K562 (cell line): ENCODE results near the gene CRIM1. TPM values are rescaled to one million over a fixed set of nuclear protein-coding genes. Genes with fewer than 3 reads are reported as not detected.

Experiments used
- ATAC-seq: fragments of 200-7000 bp; cut with Tn5 transposase; 3 replicates; pipeline ENCODE4 v1.9.1; 2020; ENCODE audit warnings: moderate library complexity
- BruUV-seq: library from RNA; stranded (reverse); fragments of 400-500 nt; replicated peaks from 2 replicates; lab custom pipeline; 2021; lab: Mats Ljungman, UMichigan
- CTCF ChIA-PET: fragments of 300-600 bp; formaldehyde crosslinking; extraction: SDS; loops from one replicate; lab custom pipeline; 2021; ENCODE audit warnings: low intra/inter-chr PET ratio; lab: Yijun Ruan, JAX
- POLR2A ChIA-PET: fragments of 300-600, 350-650 bp; sonication (Branson Sonifier 250); formaldehyde crosslinking; extraction: SDS; loops from one replicate; lab custom pipeline; 2021; ENCODE audit warnings: antibody characterized with exemption, inconsistent platforms; lab: Yijun Ruan, JAX
- DNase-seq, 4 experiments: peaks; one replicate each; pipeline versions ENCODE4 v3.0.0 to v3.0.0-alpha.2; 2011 to 2018; ENCODE audit warnings: low spot score in 3 of 4, mixed read lengths in 3 of 4; ENCODE audit errors: extremely low read depth in 1 of 4
- FAIRE-seq: peaks from 2 replicates; lab custom pipeline; 2011; peaks lifted over from hg19 to GRCh38; lab: Jason Lieb, UNC
- H2AFZ ChIP-seq: 2 replicates; pipeline ENCODE4 v1.6.0; 2011; ENCODE audit warnings: low read depth, low read length, control low read depth, inconsistent platforms
- H3K27ac ChIP-seq: fragments of 200-600 bp; 3 replicates; pipeline ENCODE4 v1.8.0; 2011; ENCODE audit warnings: low read depth, mild to moderate bottlenecking, control low read depth, inconsistent platforms, low read length, moderate library complexity, mixed read lengths; ENCODE audit errors: extremely low read depth
- H3K27me3 ChIP-seq, 2 experiments: fragments of 300-600 bp in 1 of 2; 2 replicates in 1 of 2; 3 replicates in 1 of 2; pipeline versions ENCODE4 v1.6.0 to v1.8.0; 2011; ENCODE audit warnings: inconsistent platforms in 2 of 2, low read length in 2 of 2, mild to moderate bottlenecking in 1 of 2, mixed read lengths in 1 of 2, moderate library complexity in 1 of 2; ENCODE audit not compliant: control insufficient read depth in 2 of 2, insufficient read depth in 2 of 2
- H3K36me3 ChIP-seq: fragments of 300-600 bp; 3 replicates; pipeline ENCODE4 v1.8.0; 2011; ENCODE audit warnings: mild to moderate bottlenecking, low read length, inconsistent platforms; ENCODE audit not compliant: control insufficient read depth, insufficient read depth
- H3K4me1 ChIP-seq, 2 experiments: fragments of 200-600 bp in 1 of 2; replicated peaks in 1 of 2; 2 replicates in 1 of 2; 3 replicates in 1 of 2; pipeline versions ENCODE4 v1.5.1 to v1.8.0; 2011; ENCODE audit warnings: inconsistent platforms in 2 of 2, low read length in 2 of 2, mild to moderate bottlenecking in 1 of 2, mixed read lengths in 1 of 2, moderate library complexity in 1 of 2; ENCODE audit not compliant: control insufficient read depth in 2 of 2, insufficient read depth in 2 of 2
- H3K4me2 ChIP-seq: 2 replicates; pipeline ENCODE4 v1.6.1; 2011; ENCODE audit warnings: low read length, control low read depth, inconsistent platforms, mixed read lengths; ENCODE audit not compliant: insufficient read depth
- H3K4me3 ChIP-seq: fragments of 200-600 bp; sonication (generic), shearing (Covaris generic); 2 replicates; pipeline ENCODE4 v1.5.1; 2016; ENCODE audit warnings: control low read depth, inconsistent platforms
- H3K79me2 ChIP-seq: fragments of 200-600 bp; 3 replicates; pipeline ENCODE4 v1.8.0; 2011; ENCODE audit warnings: low read length, inconsistent platforms; ENCODE audit not compliant: control insufficient read depth, insufficient read depth
- H3K9ac ChIP-seq, 2 experiments: 2 replicates each; pipeline versions ENCODE4 v1.6.0 to v1.6.1; 2011; ENCODE audit warnings: low read depth in 2 of 2, low read length in 2 of 2, control low read depth in 1 of 2, inconsistent platforms in 1 of 2, mild to moderate bottlenecking in 1 of 2, mixed read lengths in 1 of 2; ENCODE audit not compliant: insufficient read depth in 1 of 2
- H3K9me1 ChIP-seq: one replicate; pipeline ENCODE4 v1.6.0; 2011; ENCODE audit warnings: inconsistent platforms, mild to moderate bottlenecking, low read length, moderate library complexity; ENCODE audit not compliant: control insufficient read depth, insufficient read depth
- H3K9me3 ChIP-seq: replicated peaks from 2 replicates; pipeline ENCODE4 v1.5.1; 2011; ENCODE audit warnings: low read depth, low read length, inconsistent platforms; ENCODE audit not compliant: control insufficient read depth, insufficient read depth
- H4K20me1 ChIP-seq: replicated peaks from 2 replicates; pipeline ENCODE4 v1.6.1; 2011; ENCODE audit warnings: low read length, inconsistent platforms, mixed read lengths; ENCODE audit not compliant: control insufficient read depth, insufficient read depth
- CREM ChIP-seq: IDR thresholded peaks from 2 replicates; pipeline ENCODE4 v1.6.1; 2014; ENCODE audit warnings: antibody characterized with exemption, low read depth
- DIDO1 ChIP-seq: fragments of 450-650 bp; IDR thresholded peaks from 2 replicates; pipeline ENCODE4 v1.6.1; 2016; ENCODE audit warnings: low read depth, missing biosample characterization, missing genetic modification characterization
- KAT2B ChIP-seq: IDR thresholded peaks from one replicate; pipeline ENCODE4 v1.6.1; 2012; ENCODE audit warnings: low read depth, mild to moderate bottlenecking, control low read depth, inconsistent platforms, low read length, moderate library complexity
- KDM4B ChIP-seq, 2 experiments: fragments of 450-650 bp in 1 of 2; sonication (generic) in 1 of 2; IDR thresholded peaks; 2 replicates each; pipeline ENCODE4 v1.6.1; 2016 to 2017; ENCODE audit warnings: borderline replicate concordance in 2 of 2, antibody characterized with exemption in 1 of 2, low read depth in 1 of 2, mild to moderate bottlenecking in 1 of 2
- MTA3 ChIP-seq: fragments of 450-650 bp; formaldehyde crosslinking; IDR thresholded peaks from 2 replicates; pipeline ENCODE4 v1.6.1; 2017; ENCODE audit warnings: mild to moderate bottlenecking, borderline replicate concordance
- NFATC3 ChIP-seq: fragments of 450-650 bp; IDR thresholded peaks from 2 replicates; pipeline ENCODE4 v1.6.1; 2017; ENCODE audit warnings: mild to moderate bottlenecking
- RBM25 ChIP-seq: fragments of 200-400 bp; formaldehyde crosslinking; IDR thresholded peaks from 2 replicates; pipeline ENCODE4 v1.6.1; 2018; ENCODE audit warnings: low read length, low read depth, moderate library complexity; ENCODE audit not compliant: severe bottlenecking
- ZNF511 ChIP-seq: sonication (generic); formaldehyde crosslinking; IDR thresholded peaks from 2 replicates; pipeline ENCODE4 v1.8.0; 2022; ENCODE audit warnings: mild to moderate bottlenecking, missing genetic modification reagents
- ZNF75A ChIP-seq: fragments of 450-650 bp; formaldehyde crosslinking; IDR thresholded peaks from 2 replicates; pipeline ENCODE4 v1.4.0; 2020; ENCODE audit warnings: mild to moderate bottlenecking
- WGBS: fragments of 100-300 bp; shearing (Covaris generic); methylation state at CpG from one replicate; pipeline ENCODE4 v1.1.6; 2016; ENCODE audit warnings: low coverage, mixed read lengths; ENCODE audit not compliant: insufficient coverage; ENCODE audit errors: missing lambda C conversion rate; 5-methylcytosine and 5-hydroxymethylcytosine counted together
- in situ Hi-C: fragments of 300-500 bp; cut with MboI; formaldehyde crosslinking; loops from 4 replicates; pipeline ENCODE4 v1.15.0; 2018; ENCODE audit warnings: inconsistent platforms, mixed read lengths
- intact Hi-C: fragments of 100-400 bp; cut with micrococcal nuclease; formaldehyde crosslinking; loops from 2 replicates; pipeline ENCODE4 v1.14.2; 2022
- polyA plus RNA-seq, 8 experiments: library from polyadenylated mRNA; depleted of rRNA in 4 of 8; stranded (reverse) in 5 of 8; unstranded in 3 of 8; fragments of >200 nt; fragmentation: Nextera tagmentation in 2 of 8; fragmentation: Illumina TruSeq in 1 of 8; extraction: Ambion mirVana in 2 of 8; extraction: Trizol in 1 of 8; gene quantifications; 2 replicates each; pipeline versions ENCODE4 v1.2.1 to v1.2.3, GENCODE V29; 2011 to 2014; ENCODE audit warnings: inconsistent platforms in 1 of 8, missing spikeins in 1 of 8
- total RNA-seq, 7 experiments: library from RNA; depleted of rRNA in 6 of 7; stranded (reverse); fragments of >200 nt in 6 of 7; fragmentation: Illumina TruSeq in 2 of 7; extraction: Trizol in 2 of 7; gene quantifications; 2 replicates each; pipeline versions ENCODE4 v1.2.1 to v1.2.3, GENCODE V29; 2011 to 2021; ENCODE audit warnings: low replicate concordance in 1 of 7
- TF ChIP-seq, protein P1 (sequence below): fragments of 200-800 bp; sonication (Bioruptor generic); IDR thresholded peaks from 2 replicates; pipeline ENCODE4 v1.6.1; 2016; ENCODE audit warnings: missing genetic modification characterization, missing compliant biosample characterization

The CRIM1 gene
- total and polyA plus RNA-seq, 9 of the 15 experiments (the other 6 are each of a cell fraction or from before 2014, with no cell fraction given): 0.01 to 0.36 (median 0.06) TPM; not detected in 1

DNA sequence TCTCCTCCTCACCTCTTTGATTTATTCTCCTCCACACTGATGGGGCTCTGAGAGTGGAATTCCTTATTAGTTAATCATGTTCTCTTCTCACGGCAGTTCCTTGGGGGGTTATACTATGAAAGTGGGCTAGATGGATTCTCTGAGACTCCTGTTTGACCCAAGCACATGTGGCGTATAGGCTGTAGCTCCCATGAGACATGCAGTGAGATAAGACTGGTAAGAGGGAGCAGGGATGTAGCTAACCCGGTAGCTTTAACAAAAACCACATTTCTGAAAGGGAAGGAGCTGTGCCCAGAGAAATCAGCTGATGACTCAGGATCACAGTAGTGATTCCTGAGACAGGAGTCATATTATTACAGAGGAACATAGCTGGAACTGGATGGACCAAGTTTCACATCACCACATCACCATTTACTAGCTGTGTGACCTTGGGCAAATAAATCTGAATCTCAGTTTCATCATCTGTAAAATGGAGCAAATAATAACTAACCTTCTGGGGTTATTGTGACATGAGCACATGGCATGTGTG lies 82.9 kb downstream of the CRIM1 start:
- intact Hi-C loops (no loop called here), in situ Hi-C loops (no loop called here)
- H3K4me2 ChIP-seq: no peak overlapping the region
- ChIA-PET POLR2A (interaction anchor here (1.3 to 1.9 kb wide), 2 partner anchors 20 to 70 kb away, joined by 3 to 4 read pairs; no protein-coding TSS in a partner anchor), CTCF (no interaction called here)
- no peaks in the 10 kb centered on the region for H3K79me2 ChIP-seq
- BruUV-seq: no TSS peak
- peaks cover 2 to 14% of the 10 kb centered on the region in 2 experiments; a peak in 3 of 5 replicates for H3K27me3 ChIP-seq
- WGBS: 0% methylated on average over 3 of the region's 3 CpGs
- ATAC-seq (no peak), DNase-seq (no peak), FAIRE-seq (no peak)
- TF ChIP-seq RBM25: peak; percentile 43
- TF ChIP-seq KDM4B (IDR thresholded peaks at IDR 0.05; ENCODE audit: borderline replicate concordance in 2 of 2, low read depth in 1 of 2): no peak
- no peaks in the 10 kb centered on the region for H3K4me1 ChIP-seq
- H3K9me1 ChIP-seq: no peaks in the 10 kb centered on the region
- H3K36me3 ChIP-seq: no peaks in the 10 kb centered on the region
- H4K20me1 ChIP-seq: no peaks in the 10 kb centered on the region
- H3K27ac ChIP-seq: no peak overlapping the region
- H3K9me3 ChIP-seq: no peaks in the 10 kb centered on the region
- no peak overlapping the region for H2AFZ ChIP-seq
- no peak overlapping the region for H3K4me3 ChIP-seq
- no peak overlapping the region for H3K9ac ChIP-seq

DNA sequence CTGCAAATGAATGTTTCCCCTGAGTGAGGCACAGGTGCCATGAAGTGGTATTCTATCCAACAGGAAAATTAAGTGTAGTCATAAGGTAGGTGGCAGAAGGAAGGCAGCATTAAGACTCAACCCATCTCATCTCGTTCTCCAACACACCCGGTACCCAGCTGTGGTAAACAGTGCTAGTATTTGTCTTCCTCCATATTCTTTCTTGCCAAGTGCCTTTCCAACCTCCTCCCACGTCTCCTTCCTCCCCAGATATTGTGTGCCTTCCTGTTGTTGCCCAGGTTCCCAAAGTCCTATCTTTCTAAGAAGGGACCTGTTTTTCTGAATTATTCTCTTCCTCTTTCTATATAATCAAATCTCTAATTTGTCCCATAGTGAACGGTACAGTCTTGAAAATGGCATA lies 83.5 kb downstream of the CRIM1 start:
- FAIRE-seq: no peak
- Histone ChIP-seq H4K20me1 (no peaks in the 10 kb centered on the region), H3K36me3 (no peaks in the 10 kb centered on the region), H3K27me3 (peaks cover 2 to 14% of the 10 kb centered on the region in 2 experiments; a peak in 3 of 5 replicates), H3K9me1 (no peaks in the 10 kb centered on the region), H3K4me3 (no peak overlapping the region), H2AFZ (no peak overlapping the region), H3K4me1 (no peaks in the 10 kb centered on the region), H3K4me2 (no peak overlapping the region), H3K79me2 (no peaks in the 10 kb centered on the region), H3K9me3 (no peaks in the 10 kb centered on the region), H3K9ac (no peak overlapping the region), H3K27ac (no peak overlapping the region)
- CTCF ChIA-PET: no interaction called here
- 0% methylated on average over 4 of the region's 4 CpGs for WGBS
- no peak for DNase-seq
- POLR2A ChIA-PET: interaction anchor here (1.3 to 1.9 kb wide), 2 partner anchors 21 to 70 kb away, joined by 3 to 4 read pairs; no protein-coding TSS in a partner anchor
- intact Hi-C loops: no loop called here
- in situ Hi-C loops: no loop called here
- no TSS peak for BruUV-seq
- no peak for ATAC-seq
- TF ChIP-seq MTA3: no peak
- no peak for TF ChIP-seq ZNF511 (CRISPR knock-in tag)
- TF ChIP-seq DIDO1 (tag): no peak
- no peak for TF ChIP-seq KAT2B
- TF ChIP-seq, protein P1, sequence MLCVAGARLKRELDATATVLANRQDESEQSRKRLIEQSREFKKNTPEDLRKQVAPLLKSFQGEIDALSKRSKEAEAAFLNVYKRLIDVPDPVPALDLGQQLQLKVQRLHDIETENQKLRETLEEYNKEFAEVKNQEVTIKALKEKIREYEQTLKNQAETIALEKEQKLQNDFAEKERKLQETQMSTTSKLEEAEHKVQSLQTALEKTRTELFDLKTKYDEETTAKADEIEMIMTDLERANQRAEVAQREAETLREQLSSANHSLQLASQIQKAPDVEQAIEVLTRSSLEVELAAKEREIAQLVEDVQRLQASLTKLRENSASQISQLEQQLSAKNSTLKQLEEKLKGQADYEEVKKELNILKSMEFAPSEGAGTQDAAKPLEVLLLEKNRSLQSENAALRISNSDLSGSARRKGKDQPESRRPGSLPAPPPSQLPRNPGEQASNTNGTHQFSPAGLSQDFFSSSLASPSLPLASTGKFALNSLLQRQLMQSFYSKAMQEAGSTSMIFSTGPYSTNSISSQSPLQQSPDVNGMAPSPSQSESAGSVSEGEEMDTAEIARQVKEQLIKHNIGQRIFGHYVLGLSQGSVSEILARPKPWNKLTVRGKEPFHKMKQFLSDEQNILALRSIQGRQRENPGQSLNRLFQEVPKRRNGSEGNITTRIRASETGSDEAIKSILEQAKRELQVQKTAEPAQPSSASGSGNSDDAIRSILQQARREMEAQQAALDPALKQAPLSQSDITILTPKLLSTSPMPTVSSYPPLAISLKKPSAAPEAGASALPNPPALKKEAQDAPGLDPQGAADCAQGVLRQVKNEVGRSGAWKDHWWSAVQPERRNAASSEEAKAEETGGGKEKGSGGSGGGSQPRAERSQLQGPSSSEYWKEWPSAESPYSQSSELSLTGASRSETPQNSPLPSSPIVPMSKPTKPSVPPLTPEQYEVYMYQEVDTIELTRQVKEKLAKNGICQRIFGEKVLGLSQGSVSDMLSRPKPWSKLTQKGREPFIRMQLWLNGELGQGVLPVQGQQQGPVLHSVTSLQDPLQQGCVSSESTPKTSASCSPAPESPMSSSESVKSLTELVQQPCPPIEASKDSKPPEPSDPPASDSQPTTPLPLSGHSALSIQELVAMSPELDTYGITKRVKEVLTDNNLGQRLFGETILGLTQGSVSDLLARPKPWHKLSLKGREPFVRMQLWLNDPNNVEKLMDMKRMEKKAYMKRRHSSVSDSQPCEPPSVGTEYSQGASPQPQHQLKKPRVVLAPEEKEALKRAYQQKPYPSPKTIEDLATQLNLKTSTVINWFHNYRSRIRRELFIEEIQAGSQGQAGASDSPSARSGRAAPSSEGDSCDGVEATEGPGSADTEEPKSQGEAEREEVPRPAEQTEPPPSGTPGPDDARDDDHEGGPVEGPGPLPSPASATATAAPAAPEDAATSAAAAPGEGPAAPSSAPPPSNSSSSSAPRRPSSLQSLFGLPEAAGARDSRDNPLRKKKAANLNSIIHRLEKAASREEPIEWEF (CRISPR knock-in tag): no peak
- no peak for TF ChIP-seq ZNF75A
- TF ChIP-seq NFATC3: no peak
- no peak for TF ChIP-seq CREM
